MCF 10A (cell line): ENCODE results near the gene FARS2. TPM values are rescaled to one million over a fixed set of nuclear protein-coding genes. Genes with fewer than 3 reads are reported as not detected.

Experiments
- BruUV-seq: library from RNA; stranded (reverse); fragments of 400-500 nt; replicated peaks from 2 replicates; lab custom pipeline; 2021; lab: Mats Ljungman, UMichigan
- CTCF ChIA-PET: fragments of 300-600 bp; sonication (Branson Sonifier 250); formaldehyde crosslinking; extraction: SDS; loops from one replicate; lab custom pipeline; 2021; ENCODE audit warnings: antibody characterized with exemption, inconsistent platforms; lab: Yijun Ruan, JAX
- POLR2A ChIA-PET: fragments of 300-600, 350-650 bp; sonication (Branson Sonifier 250); formaldehyde crosslinking; extraction: SDS; loops from one replicate; lab custom pipeline; 2020; ENCODE audit warnings: antibody characterized with exemption, inconsistent platforms; lab: Yijun Ruan, JAX
- DNase-seq: peaks from one replicate; pipeline ENCODE4 v3.0.0-alpha.2; 2018; ENCODE audit not compliant: unreplicated experiment
- H3K27ac Mint-ChIP-seq: one replicate; pipeline ENCODE4 v1.8.0; 2022; ENCODE audit warnings: mild to moderate bottlenecking, low read depth, mixed read lengths; ENCODE audit not compliant: unreplicated experiment
- H3K27me3 Mint-ChIP-seq: one replicate; pipeline ENCODE4 v1.8.0; 2022; ENCODE audit warnings: mixed read lengths; ENCODE audit not compliant: insufficient read depth, unreplicated experiment
- H3K36me3 Mint-ChIP-seq: one replicate; pipeline ENCODE4 v1.8.0; 2022; ENCODE audit warnings: mild to moderate bottlenecking, moderate library complexity, mixed read lengths; ENCODE audit not compliant: insufficient read depth, unreplicated experiment
- H3K4me1 Mint-ChIP-seq: one replicate; pipeline ENCODE4 v1.8.0; 2022; ENCODE audit warnings: mixed read lengths; ENCODE audit not compliant: insufficient read depth, unreplicated experiment
- H3K4me3 Mint-ChIP-seq: one replicate; pipeline ENCODE4 v1.8.0; 2022; ENCODE audit warnings: mild to moderate bottlenecking, moderate library complexity, mixed read lengths; ENCODE audit not compliant: unreplicated experiment
- H3K9me3 Mint-ChIP-seq: one replicate; pipeline ENCODE4 v1.8.0; 2022; ENCODE audit warnings: mixed read lengths; ENCODE audit not compliant: unreplicated experiment
- CTCF ChIP-seq: fragments of 200-600 bp; IDR thresholded peaks from one replicate; pipeline ENCODE4 v1.8.0; 2022; ENCODE audit warnings: antibody characterized with exemption, mild to moderate bottlenecking; ENCODE audit not compliant: unreplicated experiment
- intact Hi-C: fragments of 100-400 bp; cut with micrococcal nuclease; formaldehyde crosslinking; loops from 2 replicates; pipeline ENCODE4 v1.14.1; 2022
- total RNA-seq: library from RNA; stranded (reverse); gene quantifications from 2 replicates; pipeline ENCODE4 v1.2.3, GENCODE V29; 2022

The FARS2 gene
- total RNA-seq, 1 experiment from 2014 or later: 18.2 TPM

- intact Hi-C loops: loop anchor here (1.0 to 5.0 kb wide), 2 partner anchors 88 to 187 kb away; no protein-coding TSS in a partner anchor
- Mint-ChIP-seq H3K9me3 (no peaks in the 10 kb centered on the region), H3K27ac (no peak overlapping the region), H3K36me3 (peaks cover 15% of the 10 kb centered on the region), H3K27me3 (no peaks in the 10 kb centered on the region), H3K4me1 (no peaks in the 10 kb centered on the region), H3K4me3 (no peak overlapping the region)
- BruUV-seq: no TSS peak
- ChIA-PET CTCF (interaction anchor here (0.6 kb wide), 1 partner anchor 1097 kb away, joined by 4 read pairs; no protein-coding TSS in a partner anchor), POLR2A (interaction anchor here (0.6 kb wide), 1 partner anchor 1778 kb away, joined by 3 read pairs; no protein-coding TSS in a partner anchor)
- DNase-seq: no peak
- no peak for TF ChIP-seq CTCF
These were observed 46.2 kb upstream of the FARS2 start for GRCh38 chr6:5215159-5215558.

GRCh38 chr6:5215799-5216198, 45.5 kb upstream of the FARS2 start:
- H3K4me1 Mint-ChIP-seq: no peaks in the 10 kb centered on the region
- TF ChIP-seq CTCF: no peak
- H3K9me3 Mint-ChIP-seq: no peaks in the 10 kb centered on the region
- intact Hi-C loops: loop anchor here (1.0 to 5.0 kb wide), 2 partner anchors 88 to 187 kb away; no protein-coding TSS in a partner anchor
- CTCF ChIA-PET: interaction anchor here (0.6 kb wide), 2 partner anchors 66 to 1097 kb away, joined by 3 to 4 read pairs; no protein-coding TSS in a partner anchor
- no peak overlapping the region for H3K27ac Mint-ChIP-seq
- no TSS peak for BruUV-seq
- no peaks in the 10 kb centered on the region for H3K27me3 Mint-ChIP-seq
- H3K4me3 Mint-ChIP-seq: no peak overlapping the region
- DNase-seq: no peak
- peaks cover 15% of the 10 kb centered on the region for H3K36me3 Mint-ChIP-seq
- POLR2A ChIA-PET: interaction anchor here (0.6 kb wide), 1 partner anchor 1778 kb away, joined by 3 read pairs; no protein-coding TSS in a partner anchor

- intact Hi-C loops: loop anchor here (5.0 kb wide), 1 partner anchor 185 kb away; no protein-coding TSS in a partner anchor
- Mint-ChIP-seq H3K36me3 (peaks cover 11% of the 10 kb centered on the region), H3K27me3 (no peaks in the 10 kb centered on the region), H3K4me1 (no peaks in the 10 kb centered on the region), H3K27ac (no peak overlapping the region), H3K4me3 (no peak overlapping the region), H3K9me3 (no peaks in the 10 kb centered on the region)
- no TSS peak for BruUV-seq
- DNase-seq: no peak
- ChIA-PET POLR2A (interaction anchor here (0.5 to 1.1 kb wide), 2 partner anchors 43 to 166 kb away, joined by 3 read pairs; no protein-coding TSS in a partner anchor), CTCF (interaction anchor here (1.0 kb wide), 1 partner anchor 74 kb away, joined by 4 read pairs; no protein-coding TSS in a partner anchor)
- no peak for TF ChIP-seq CTCF
These were observed 44.0 kb upstream of the FARS2 start for GRCh38 chr6:5217356-5217755.

GRCh38 chr6:5219011-5219691, 42.2 kb upstream of the FARS2 start:
- no peak for TF ChIP-seq CTCF
- intact Hi-C loops: loop anchor here (5.0 kb wide), 1 partner anchor 183 kb away; no protein-coding TSS in a partner anchor
- CTCF ChIA-PET: interaction anchor here (0.6 to 1.1 kb wide), 4 partner anchors 8 to 1205 kb away, joined by 3 to 4 read pairs (median 4); no protein-coding TSS in a partner anchor
- H3K36me3 Mint-ChIP-seq: no peaks in the 10 kb centered on the region
- POLR2A ChIA-PET: interaction anchor here (0.6 to 1.2 kb wide), 2 partner anchors 28 to 250 kb away, joined by 3 read pairs; no protein-coding TSS in a partner anchor
- BruUV-seq: no TSS peak
- H3K27ac Mint-ChIP-seq: no peak overlapping the region
- no peaks in the 10 kb centered on the region for H3K9me3 Mint-ChIP-seq
- DNase-seq: no peak
- no peak overlapping the region for H3K4me3 Mint-ChIP-seq
- no peaks in the 10 kb centered on the region for H3K4me1 Mint-ChIP-seq
- no peaks in the 10 kb centered on the region for H3K27me3 Mint-ChIP-seq
